Middle frontal gyrus (tissue), 1 donor: ENCODE data around the gene CLVS2.

Source experiments
- DNase-seq: peaks from one replicate; pipeline ENCODE4 v3.0.0-alpha.2; 2015; ENCODE audit warnings: low spot score; ENCODE audit errors: extremely low spot score

Gene CLVS2

DNA sequence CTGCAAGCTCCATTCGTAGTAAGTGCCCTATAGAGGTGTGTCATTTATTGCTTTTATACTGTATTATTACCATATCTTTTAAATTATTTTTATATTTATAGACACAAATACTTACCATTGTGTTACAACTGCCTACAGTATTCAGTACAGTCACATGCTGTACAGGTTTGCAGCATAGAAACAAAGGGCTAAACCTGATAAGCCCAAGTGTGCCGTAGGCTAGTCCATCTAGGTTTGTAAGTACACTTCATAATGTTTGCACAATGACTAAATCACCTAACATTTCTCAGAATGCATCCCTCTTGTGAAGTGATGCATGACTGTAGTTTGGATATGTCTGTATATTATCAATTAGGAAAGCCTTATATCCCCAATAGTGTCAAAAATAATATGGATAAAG is 122.8 kb downstream of the CLVS2 start:
- no peak for DNase-seq
